Measurements from ENCODE around the gene SLCO4A1. TPM values are rescaled to one million over a fixed set of nuclear protein-coding genes. Genes with fewer than 3 reads are reported as not detected.

The SLCO4A1 gene
- polyA plus RNA-seq, 1 donor (not counting 4 experiments of a cell fraction or from before 2014, with no cell fraction given) = 1.8 TPM

DNA sequence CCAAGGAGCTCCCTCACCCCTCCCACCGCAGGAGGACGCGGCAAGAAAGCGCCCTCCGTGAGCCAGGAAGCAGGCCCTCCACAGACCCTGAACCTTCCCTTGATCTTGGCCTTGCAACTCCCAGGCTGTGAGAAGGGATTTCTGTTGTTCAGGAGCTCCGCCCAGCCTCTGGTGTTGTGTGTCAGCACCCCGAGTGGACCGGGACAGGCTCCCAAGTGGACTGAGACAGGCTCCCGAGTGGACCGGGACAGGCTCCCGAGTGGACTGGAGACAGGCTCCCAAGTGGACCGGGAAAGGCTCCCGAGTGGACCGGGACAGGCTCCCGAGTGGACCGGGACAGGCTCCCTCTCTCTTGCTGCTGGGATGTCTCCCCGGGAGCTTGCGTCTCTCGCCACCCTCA, 57.0 kb downstream of the SLCO4A1 start:
- FAIRE-seq = no peak
- dilution Hi-C loops (cut with MboI; ENCODE audit: extremely low pct_ligation_motif_present, low sequenced_read_pairs) = no loop called here
- no peak overlapping the region for H3K27ac ChIP-seq (ENCODE audit: control insufficient read depth, insufficient read depth, low read length)
- TF ChIP-seq EZH2 (IDR thresholded peaks at IDR 0.05; ENCODE audit: low read length) (no peak), CTCF (optimal IDR thresholded peaks at IDR 0.05 in 1 of 3, IDR thresholded peaks at IDR 0.05 in 1 of 3, conservative IDR thresholded peaks at IDR 0.05 in 1 of 3; ENCODE audit: extremely low read depth in 1 of 3, insufficient read depth in 2 of 3, low read length in 3 of 3) (no peak)
- H3K27me3 ChIP-seq (ENCODE audit: control insufficient read depth, extremely low read depth, insufficient read depth, low read length) = peaks cover 56% of the 10 kb centered on the region
- no peaks in the 10 kb centered on the region for H3K9me3 ChIP-seq (ENCODE audit: control insufficient read depth, low read depth, low read length)
- no peak overlapping the region for H2AFZ ChIP-seq (ENCODE audit: control insufficient read depth, low read length)
- H4K20me1 ChIP-seq (ENCODE audit: control insufficient read depth, extremely low read depth, insufficient read depth, low read length) = no peaks in the 10 kb centered on the region
- H3K4me2 ChIP-seq (ENCODE audit: control insufficient read depth, extremely low read depth, insufficient read depth, low read depth, low read length) = no peak overlapping the region
- peaks cover 18% of the 10 kb centered on the region for H3K4me1 ChIP-seq (ENCODE audit: control insufficient read depth, extremely low read depth, insufficient read depth, low read length)
- DNase-seq (ENCODE audit: low read depth, low spot score) = no peak
- no peaks in the 10 kb centered on the region for H3K79me2 ChIP-seq (ENCODE audit: control insufficient read depth, insufficient read depth, low read length)
- no peaks in the 10 kb centered on the region for H3K9me1 ChIP-seq (ENCODE audit: control insufficient read depth, extremely low read depth, insufficient read depth, low read length)
- H3K9ac ChIP-seq (ENCODE audit: control insufficient read depth, extremely low read depth, insufficient read depth, low read length) = no peak overlapping the region
- H3K36me3 ChIP-seq (ENCODE audit: control insufficient read depth in 2 of 2, extremely low read depth in 1 of 2, insufficient read depth in 2 of 2, low read length in 2 of 2) = no peaks in the 10 kb centered on the region
- H3K4me3 ChIP-seq (ENCODE audit: control insufficient read depth in 2 of 3, extremely low read depth in 1 of 3, insufficient read depth in 2 of 3, low read depth in 1 of 3, low read length in 3 of 3) = no peak overlapping the region

DNA sequence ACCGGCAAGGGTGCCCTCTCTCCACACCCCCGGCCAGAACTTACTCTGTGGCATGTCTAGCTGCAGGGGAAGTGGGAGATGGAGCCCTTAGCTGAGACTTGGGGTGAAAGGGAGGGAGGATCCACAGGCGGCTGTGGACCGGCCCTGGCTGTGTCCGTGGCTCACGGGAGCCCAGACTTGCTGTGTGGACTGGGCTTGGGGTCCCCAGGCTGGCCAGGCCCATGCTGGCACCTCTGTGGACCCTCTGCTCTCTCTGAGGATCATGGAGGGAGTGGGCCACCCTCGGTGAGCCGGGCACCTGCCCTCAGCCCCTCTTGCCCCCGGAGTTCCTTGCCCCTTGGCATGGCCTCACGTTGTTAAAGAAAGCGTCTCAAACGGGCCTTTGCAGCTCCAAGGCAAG, 57.4 kb downstream of the SLCO4A1 start:
- peaks cover 51% of the 10 kb centered on the region for H3K27me3 ChIP-seq (ENCODE audit: control insufficient read depth, extremely low read depth, insufficient read depth, low read length)
- no peaks in the 10 kb centered on the region for H3K79me2 ChIP-seq (ENCODE audit: control insufficient read depth, insufficient read depth, low read length)
- no peak overlapping the region for H3K9ac ChIP-seq (ENCODE audit: control insufficient read depth, extremely low read depth, insufficient read depth, low read length)
- H3K36me3 ChIP-seq (ENCODE audit: control insufficient read depth in 2 of 2, extremely low read depth in 1 of 2, insufficient read depth in 2 of 2, low read length in 2 of 2) = no peaks in the 10 kb centered on the region
- peaks cover 22% of the 10 kb centered on the region for H3K4me1 ChIP-seq (ENCODE audit: control insufficient read depth, extremely low read depth, insufficient read depth, low read length)
- no peaks in the 10 kb centered on the region for H4K20me1 ChIP-seq (ENCODE audit: control insufficient read depth, extremely low read depth, insufficient read depth, low read length)
- no peaks in the 10 kb centered on the region for H3K9me3 ChIP-seq (ENCODE audit: control insufficient read depth, low read depth, low read length)
- no peak for DNase-seq (ENCODE audit: low read depth, low spot score)
- dilution Hi-C loops (cut with MboI; ENCODE audit: extremely low pct_ligation_motif_present, low sequenced_read_pairs) = no loop called here
- no peak for FAIRE-seq
- TF ChIP-seq EZH2 (IDR thresholded peaks at IDR 0.05; ENCODE audit: low read length) (no peak), CTCF (optimal IDR thresholded peaks at IDR 0.05 in 1 of 3, IDR thresholded peaks at IDR 0.05 in 1 of 3, conservative IDR thresholded peaks at IDR 0.05 in 1 of 3; ENCODE audit: extremely low read depth in 1 of 3, insufficient read depth in 2 of 3, low read length in 3 of 3) (no peak)
- no peak overlapping the region for H3K27ac ChIP-seq (ENCODE audit: control insufficient read depth, insufficient read depth, low read length)
- H3K4me3 ChIP-seq (ENCODE audit: control insufficient read depth in 2 of 3, extremely low read depth in 1 of 3, insufficient read depth in 2 of 3, low read depth in 1 of 3, low read length in 3 of 3) = no peak overlapping the region
- no peaks in the 10 kb centered on the region for H3K9me1 ChIP-seq (ENCODE audit: control insufficient read depth, extremely low read depth, insufficient read depth, low read length)
- H2AFZ ChIP-seq (ENCODE audit: control insufficient read depth, low read length) = no peak overlapping the region
- no peak overlapping the region for H3K4me2 ChIP-seq (ENCODE audit: control insufficient read depth, extremely low read depth, insufficient read depth, low read depth, low read length)
